HG03039 (cell line): ENCODE measurements around the gene N4BP2L2.
A peak's percentile ranks its signal among the peaks of the same experiment; 100 is the strongest.

Experiments used
- ATAC-seq: cut with Tn5 transposase; IDR thresholded peaks from one replicate; pipeline ENCODE4 v1.9.1; 2021; ENCODE audit warnings: mild to moderate bottlenecking, moderate library complexity; ENCODE audit not compliant: unreplicated experiment

N4BP2L2 gene

GRCh38 chr13:32427852-32428580 is 110.6 kb downstream of the N4BP2L2 start, which contains the start of gene N4BP2L1:
Gene N4BP2L1 (minus strand): TSS chr13:32428130. CDS start chr13:32428082, 48 bp downstream.
- peak; percentile 63 for ATAC-seq

GRCh38 chr13:32426990-32427851 is 111.4 kb downstream of the N4BP2L2 start:
- peak; percentile 22 for ATAC-seq

GRCh38 chr13:32426191-32426989 is 112.2 kb downstream of the N4BP2L2 start:
- peak; percentile 29 for ATAC-seq

GRCh38 chr13:32425158-32425557 is 113.4 kb downstream of the N4BP2L2 start:
- ATAC-seq, result no peak

GRCh38 chr13:32423592-32423991 is 115.0 kb downstream of the N4BP2L2 start:
- no peak for ATAC-seq

GRCh38 chr13:32419862-32420261 is 118.7 kb downstream of the N4BP2L2 start:
- ATAC-seq, result no peak

GRCh38 chr13:32417995-32418394 is 120.6 kb downstream of the N4BP2L2 start:
- no peak for ATAC-seq

- ATAC-seq, result no peak
Measured at GRCh38 chr13:32415019-32415418, 123.6 kb downstream of the N4BP2L2 start.

GRCh38 chr13:32414580-32414979 is 124.0 kb downstream of the N4BP2L2 start:
- ATAC-seq, result no peak

- no peak for ATAC-seq
Measured at GRCh38 chr13:32413284-32413683, 125.3 kb downstream of the N4BP2L2 start.

GRCh38 chr13:32409561-32410421 is 128.8 kb downstream of the N4BP2L2 start:
- ATAC-seq, result no peak

GRCh38 chr13:32409001-32409313 is 129.6 kb downstream of the N4BP2L2 start:
- no peak for ATAC-seq

GRCh38 chr13:32408296-32409000 is 130.1 kb downstream of the N4BP2L2 start:
- ATAC-seq, result no peak

- no peak for ATAC-seq
Measured at GRCh38 chr13:32407854-32408253, 130.7 kb downstream of the N4BP2L2 start.

GRCh38 chr13:32403108-32403507 is 135.5 kb downstream of the N4BP2L2 start:
- no peak for ATAC-seq

- no peak for ATAC-seq
Measured at GRCh38 chr13:32391101-32391619, 147.4 kb downstream of the N4BP2L2 start.

GRCh38 chr13:32390484-32390883 is 148.1 kb downstream of the N4BP2L2 start:
- no peak for ATAC-seq

GRCh38 chr13:32390048-32390447 is 148.5 kb downstream of the N4BP2L2 start:
- ATAC-seq, result peak; percentile 70

GRCh38 chr13:32385410-32385809 is 153.2 kb downstream of the N4BP2L2 start:
- ATAC-seq, result no peak
